ENCODE measurements around the gene SMIM45.

SMIM45 gene

DNA sequence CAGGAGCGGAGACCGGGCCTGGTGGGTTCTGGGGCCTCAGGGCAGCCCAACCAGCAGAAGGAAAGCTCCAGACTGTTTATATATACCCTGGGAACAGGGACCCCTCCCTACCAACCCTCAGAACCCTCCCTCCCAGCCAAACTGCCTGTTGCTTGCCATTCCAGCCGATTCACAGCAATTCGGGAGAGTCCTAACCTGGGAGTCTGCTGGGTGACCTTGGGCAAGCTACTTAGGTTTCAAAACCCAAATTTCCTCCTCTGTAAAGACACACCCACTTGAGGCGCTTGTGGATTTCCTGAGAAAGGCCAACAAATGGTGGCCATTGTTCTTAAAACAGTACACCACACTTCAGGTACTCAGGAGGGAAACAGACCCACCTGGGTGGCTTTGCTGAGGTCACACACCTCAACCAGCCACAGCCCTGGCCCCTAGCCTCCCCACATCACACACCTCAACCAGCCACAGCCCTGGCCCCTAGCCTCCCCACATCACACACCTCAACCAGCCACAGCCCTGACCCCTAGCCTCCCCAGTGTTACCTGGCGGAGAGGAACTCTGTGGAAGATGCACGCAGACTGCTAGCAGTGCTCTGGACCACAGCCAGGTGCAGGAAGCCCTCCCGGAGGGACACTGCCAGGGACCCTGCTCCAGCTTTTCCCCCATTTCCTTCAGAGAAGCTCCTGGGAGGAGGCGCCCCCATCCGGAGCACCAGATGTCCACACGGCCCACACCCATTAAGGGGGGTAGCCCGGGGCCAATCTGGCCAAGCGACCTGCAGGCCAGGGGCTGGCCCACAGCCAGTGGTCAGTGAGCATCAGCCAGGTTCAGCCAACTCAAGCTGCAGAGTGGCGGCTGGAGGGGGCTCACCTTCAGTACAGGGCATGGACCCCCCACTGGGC, 43.3 kb upstream of the SMIM45 start:
- Histone ChIP-seq H3K36me3 (ENCODE audit: insufficient read depth, low read length) (no peaks in the 10 kb centered on the region), H3K9me2 (ENCODE audit: insufficient read depth, low read length) (no peaks in the 10 kb centered on the region), H3K4me3 (ENCODE audit: low read length) (no peak overlapping the region), H2AFZ (ENCODE audit: low read depth, low read length) (no peak overlapping the region), H3K27me3 (ENCODE audit: insufficient read depth, low read depth, low read length) (peaks cover 51% of the 10 kb centered on the region), H3F3A (ENCODE audit: insufficient read depth, low read length, poor library complexity, severe bottlenecking) (no peaks in the 10 kb centered on the region), H3K9ac (ENCODE audit: low read length) (no peak overlapping the region), H3K79me2 (replicated peaks; ENCODE audit: insufficient read depth, low read length) (no peaks in the 10 kb centered on the region), H3K27ac (ENCODE audit: low read length) (no peak overlapping the region), H3K9me3 (ENCODE audit: low read length) (no peaks in the 10 kb centered on the region), H4K20me1 (ENCODE audit: insufficient read depth) (no peaks in the 10 kb centered on the region), H3K4me2 (ENCODE audit: low read length) (no peak overlapping the region)
- TF ChIP-seq SMC3 (conservative IDR thresholded peaks at IDR 0.05; ENCODE audit: poor library complexity) (no peak), MXI1 (conservative IDR thresholded peaks at IDR 0.05; ENCODE audit: poor library complexity, severe bottlenecking) (no peak), EP300 (conservative IDR thresholded peaks at IDR 0.05; ENCODE audit: poor library complexity, severe bottlenecking) (no peak), POLR2AphosphoS5 (IDR thresholded peaks at IDR 0.05) (no peak), EZH2 (IDR thresholded peaks at IDR 0.05; ENCODE audit: borderline replicate concordance, insufficient read depth, low read length, poor library complexity, severe bottlenecking) (no peak), TAF1 (IDR thresholded peaks at IDR 0.05; ENCODE audit: low read depth) (no peak), RAD21 (conservative IDR thresholded peaks at IDR 0.05) (no peak)
- TF ChIP-seq, protein P1, sequence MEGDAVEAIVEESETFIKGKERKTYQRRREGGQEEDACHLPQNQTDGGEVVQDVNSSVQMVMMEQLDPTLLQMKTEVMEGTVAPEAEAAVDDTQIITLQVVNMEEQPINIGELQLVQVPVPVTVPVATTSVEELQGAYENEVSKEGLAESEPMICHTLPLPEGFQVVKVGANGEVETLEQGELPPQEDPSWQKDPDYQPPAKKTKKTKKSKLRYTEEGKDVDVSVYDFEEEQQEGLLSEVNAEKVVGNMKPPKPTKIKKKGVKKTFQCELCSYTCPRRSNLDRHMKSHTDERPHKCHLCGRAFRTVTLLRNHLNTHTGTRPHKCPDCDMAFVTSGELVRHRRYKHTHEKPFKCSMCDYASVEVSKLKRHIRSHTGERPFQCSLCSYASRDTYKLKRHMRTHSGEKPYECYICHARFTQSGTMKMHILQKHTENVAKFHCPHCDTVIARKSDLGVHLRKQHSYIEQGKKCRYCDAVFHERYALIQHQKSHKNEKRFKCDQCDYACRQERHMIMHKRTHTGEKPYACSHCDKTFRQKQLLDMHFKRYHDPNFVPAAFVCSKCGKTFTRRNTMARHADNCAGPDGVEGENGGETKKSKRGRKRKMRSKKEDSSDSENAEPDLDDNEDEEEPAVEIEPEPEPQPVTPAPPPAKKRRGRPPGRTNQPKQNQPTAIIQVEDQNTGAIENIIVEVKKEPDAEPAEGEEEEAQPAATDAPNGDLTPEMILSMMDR (IDR thresholded peaks at IDR 0.05; ENCODE audit: poor library complexity, severe bottlenecking), result no peak
- TF ChIP-seq, protein P2, sequence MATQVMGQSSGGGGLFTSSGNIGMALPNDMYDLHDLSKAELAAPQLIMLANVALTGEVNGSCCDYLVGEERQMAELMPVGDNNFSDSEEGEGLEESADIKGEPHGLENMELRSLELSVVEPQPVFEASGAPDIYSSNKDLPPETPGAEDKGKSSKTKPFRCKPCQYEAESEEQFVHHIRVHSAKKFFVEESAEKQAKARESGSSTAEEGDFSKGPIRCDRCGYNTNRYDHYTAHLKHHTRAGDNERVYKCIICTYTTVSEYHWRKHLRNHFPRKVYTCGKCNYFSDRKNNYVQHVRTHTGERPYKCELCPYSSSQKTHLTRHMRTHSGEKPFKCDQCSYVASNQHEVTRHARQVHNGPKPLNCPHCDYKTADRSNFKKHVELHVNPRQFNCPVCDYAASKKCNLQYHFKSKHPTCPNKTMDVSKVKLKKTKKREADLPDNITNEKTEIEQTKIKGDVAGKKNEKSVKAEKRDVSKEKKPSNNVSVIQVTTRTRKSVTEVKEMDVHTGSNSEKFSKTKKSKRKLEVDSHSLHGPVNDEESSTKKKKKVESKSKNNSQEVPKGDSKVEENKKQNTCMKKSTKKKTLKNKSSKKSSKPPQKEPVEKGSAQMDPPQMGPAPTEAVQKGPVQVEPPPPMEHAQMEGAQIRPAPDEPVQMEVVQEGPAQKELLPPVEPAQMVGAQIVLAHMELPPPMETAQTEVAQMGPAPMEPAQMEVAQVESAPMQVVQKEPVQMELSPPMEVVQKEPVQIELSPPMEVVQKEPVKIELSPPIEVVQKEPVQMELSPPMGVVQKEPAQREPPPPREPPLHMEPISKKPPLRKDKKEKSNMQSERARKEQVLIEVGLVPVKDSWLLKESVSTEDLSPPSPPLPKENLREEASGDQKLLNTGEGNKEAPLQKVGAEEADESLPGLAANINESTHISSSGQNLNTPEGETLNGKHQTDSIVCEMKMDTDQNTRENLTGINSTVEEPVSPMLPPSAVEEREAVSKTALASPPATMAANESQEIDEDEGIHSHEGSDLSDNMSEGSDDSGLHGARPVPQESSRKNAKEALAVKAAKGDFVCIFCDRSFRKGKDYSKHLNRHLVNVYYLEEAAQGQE (IDR thresholded peaks at IDR 0.05; ENCODE audit: borderline replicate concordance), result no peak

DNA sequence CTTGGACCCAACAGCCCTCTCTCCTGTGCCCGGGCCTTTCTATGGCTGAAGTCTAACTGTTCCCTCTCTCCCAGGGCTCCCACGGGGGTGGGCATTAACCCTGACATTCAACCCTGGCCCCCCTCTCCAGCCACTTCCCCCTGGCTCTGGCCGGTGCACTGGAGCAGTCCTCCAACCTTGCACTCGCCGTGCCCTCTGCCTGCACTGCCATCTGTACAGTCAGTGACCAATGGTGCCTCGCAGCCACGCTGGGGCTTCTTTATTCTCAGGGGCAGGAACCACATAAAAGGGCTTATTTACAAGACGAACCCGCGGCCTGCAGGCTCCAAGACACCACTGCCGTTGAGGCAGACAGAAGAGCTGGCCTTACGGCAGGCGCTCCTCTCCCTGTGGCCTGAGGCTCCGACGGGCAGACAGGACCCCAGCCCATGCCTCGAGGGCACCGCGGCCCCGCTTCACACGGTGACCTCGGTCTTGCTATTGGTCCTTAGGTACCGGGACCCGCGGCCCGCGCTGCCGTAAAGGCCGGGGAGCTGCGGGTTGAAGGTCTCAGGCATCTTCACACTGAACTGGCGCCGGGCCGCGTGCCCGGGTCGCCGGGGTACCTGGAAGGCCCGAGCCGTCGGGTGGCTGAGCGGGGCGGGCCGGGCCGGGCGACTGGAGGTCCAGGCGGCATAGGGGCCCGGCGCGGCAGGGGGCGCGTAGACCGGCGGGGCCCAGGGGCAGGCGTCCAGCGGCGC, 42.5 kb upstream of the SMIM45 start:
- Histone ChIP-seq H2AFZ (ENCODE audit: low read depth, low read length) (no peak overlapping the region), H3K27me3 (ENCODE audit: insufficient read depth, low read depth, low read length) (peaks cover 57% of the 10 kb centered on the region), H3K4me3 (ENCODE audit: low read length) (no peak overlapping the region), H4K20me1 (ENCODE audit: insufficient read depth) (no peaks in the 10 kb centered on the region), H3F3A (ENCODE audit: insufficient read depth, low read length, poor library complexity, severe bottlenecking) (no peaks in the 10 kb centered on the region), H3K79me2 (replicated peaks; ENCODE audit: insufficient read depth, low read length) (no peaks in the 10 kb centered on the region), H3K27ac (ENCODE audit: low read length) (no peak overlapping the region), H3K36me3 (ENCODE audit: insufficient read depth, low read length) (no peaks in the 10 kb centered on the region), H3K9me2 (ENCODE audit: insufficient read depth, low read length) (no peaks in the 10 kb centered on the region), H3K9ac (ENCODE audit: low read length) (no peak overlapping the region), H3K4me2 (ENCODE audit: low read length) (no peak overlapping the region), H3K9me3 (ENCODE audit: low read length) (no peaks in the 10 kb centered on the region)
- TF ChIP-seq TAF1 (IDR thresholded peaks at IDR 0.05; ENCODE audit: low read depth) (no peak), EP300 (conservative IDR thresholded peaks at IDR 0.05; ENCODE audit: poor library complexity, severe bottlenecking) (no peak), RAD21 (conservative IDR thresholded peaks at IDR 0.05) (no peak), EZH2 (IDR thresholded peaks at IDR 0.05; ENCODE audit: borderline replicate concordance, insufficient read depth, low read length, poor library complexity, severe bottlenecking) (no peak), MXI1 (conservative IDR thresholded peaks at IDR 0.05; ENCODE audit: poor library complexity, severe bottlenecking) (no peak), SMC3 (conservative IDR thresholded peaks at IDR 0.05; ENCODE audit: poor library complexity) (no peak), POLR2AphosphoS5 (IDR thresholded peaks at IDR 0.05) (no peak)
- TF ChIP-seq, protein P1 (IDR thresholded peaks at IDR 0.05; ENCODE audit: poor library complexity, severe bottlenecking), result no peak
- TF ChIP-seq, protein P2 (IDR thresholded peaks at IDR 0.05; ENCODE audit: borderline replicate concordance), result no peak

Measured in neural cell (in vitro differentiated cells).